ENCODE results near the gene MRNIP.

The MRNIP gene

GRCh38 chr5:179870952-179871351, 12.3 kb upstream of the MRNIP start:
- no peak for DNase-seq

- peak in 1 of 2 experiments; percentile 40 for DNase-seq
Observed at GRCh38 chr5:179870403-179870903, 11.8 kb upstream of the MRNIP start.

- no peak for DNase-seq
Observed at GRCh38 chr5:179869641-179870402, 11.2 kb upstream of the MRNIP start.

- DNase-seq: no peak
Observed at GRCh38 chr5:179869101-179869500, 10.5 kb upstream of the MRNIP start.

- DNase-seq: no peak
Observed at GRCh38 chr5:179868541-179868940, 9.9 kb upstream of the MRNIP start.

- no peak for DNase-seq
Observed at GRCh38 chr5:179867476-179867875, 8.9 kb upstream of the MRNIP start.

GRCh38 chr5:179867079-179867465, 8.5 kb upstream of the MRNIP start:
- DNase-seq: no peak

- DNase-seq: no peak
Observed at GRCh38 chr5:179866241-179867078, 7.8 kb upstream of the MRNIP start.

- no peak for DNase-seq
Observed at GRCh38 chr5:179865491-179866240, 7.0 kb upstream of the MRNIP start.

GRCh38 chr5:179864686-179865085, 6.1 kb upstream of the MRNIP start:
- no peak for DNase-seq

GRCh38 chr5:179863449-179864085, 5.0 kb upstream of the MRNIP start:
- DNase-seq: no peak

GRCh38 chr5:179862891-179863290, 4.3 kb upstream of the MRNIP start:
- DNase-seq: no peak

GRCh38 chr5:179862296-179862695, 3.7 kb upstream of the MRNIP start:
- no peak for DNase-seq

GRCh38 chr5:179860301-179860700, 1.7 kb upstream of the MRNIP start:
- DNase-seq: no peak

GRCh38 chr5:179858241-179858585, 404 bp downstream of the MRNIP start:
- DNase-seq: no peak

GRCh38 chr5:179854356-179854755, 4.3 kb downstream of the MRNIP start:
- DNase-seq: no peak

GRCh38 chr5:179852993-179853547, 5.5 kb downstream of the MRNIP start:
- no peak for DNase-seq

GRCh38 chr5:179841621-179842020, 17.0 kb downstream of the MRNIP start:
- DNase-seq: no peak

- no peak for DNase-seq
Observed at GRCh38 chr5:179840766-179841165, 17.9 kb downstream of the MRNIP start.

- DNase-seq: no peak
Observed at GRCh38 chr5:179840321-179840720, 18.3 kb downstream of the MRNIP start.

- no peak for DNase-seq
Observed at GRCh38 chr5:179839328-179840256, 19.0 kb downstream of the MRNIP start.
